ENCODE data around the gene KIAA0586.
"Not testable (repeated sequence)": the region's sequence is repeated elsewhere in the genome, so short reads cannot be mapped to it uniquely, and the experiment has no call there.

KIAA0586 gene

GRCh38 chr14:58553959-58554358 is 126.4 kb downstream of the KIAA0586 start:
- FAIRE-seq, result no peak

GRCh38 chr14:58555647-58556046 is 128.1 kb downstream of the KIAA0586 start:
- no peak for FAIRE-seq

- FAIRE-seq, result no peak
Observed at GRCh38 chr14:58557242-58557641, 129.7 kb downstream of the KIAA0586 start.

GRCh38 chr14:58560208-58560607 is 132.7 kb downstream of the KIAA0586 start:
- no peak for FAIRE-seq

- FAIRE-seq, result no peak
Observed at GRCh38 chr14:58562141-58562540, 134.6 kb downstream of the KIAA0586 start.

GRCh38 chr14:58563978-58564377 is 136.5 kb downstream of the KIAA0586 start:
- FAIRE-seq, result no peak

GRCh38 chr14:58565832-58566231 is 138.3 kb downstream of the KIAA0586 start:
- no peak for FAIRE-seq

GRCh38 chr14:58566979-58567378 is 139.5 kb downstream of the KIAA0586 start:
- FAIRE-seq, result no peak

GRCh38 chr14:58568322-58568721 is 140.8 kb downstream of the KIAA0586 start:
- FAIRE-seq, result no peak

GRCh38 chr14:58571256-58571655 is 143.7 kb downstream of the KIAA0586 start:
- no peak for FAIRE-seq

GRCh38 chr14:58571769-58572472 is 144.4 kb downstream of the KIAA0586 start:
- no peak for FAIRE-seq

GRCh38 chr14:58572473-58572853 is 144.9 kb downstream of the KIAA0586 start:
- FAIRE-seq, result no peak

GRCh38 chr14:58572863-58573262 is 145.3 kb downstream of the KIAA0586 start:
- no peak for FAIRE-seq

GRCh38 chr14:58574623-58575022 is 147.1 kb downstream of the KIAA0586 start:
- FAIRE-seq, result no peak

GRCh38 chr14:58575956-58576355 is 148.4 kb downstream of the KIAA0586 start:
- FAIRE-seq, result no peak

- FAIRE-seq, result not testable (repeated sequence)
Observed at GRCh38 chr14:58580035-58580434, 152.5 kb downstream of the KIAA0586 start.

- not testable (repeated sequence) for FAIRE-seq
Observed at GRCh38 chr14:58581389-58581788, 153.9 kb downstream of the KIAA0586 start.

- FAIRE-seq, result no peak
Observed at GRCh38 chr14:58584383-58584782, 156.9 kb downstream of the KIAA0586 start.

- FAIRE-seq, result no peak
Observed at GRCh38 chr14:58587271-58587670, 159.8 kb downstream of the KIAA0586 start.

GRCh38 chr14:58588321-58588720 is 160.8 kb downstream of the KIAA0586 start:
- FAIRE-seq, result not testable (repeated sequence)

GRCh38 chr14:58593977-58594376 is 166.5 kb downstream of the KIAA0586 start:
- FAIRE-seq, result no peak

- FAIRE-seq, result no peak
Observed at GRCh38 chr14:58597041-58597440, 169.5 kb downstream of the KIAA0586 start.

GRCh38 chr14:58598028-58598803 is 170.7 kb downstream of the KIAA0586 start:
- FAIRE-seq, result no peak
